GM19239 (cell line): Measurements from ENCODE around the gene RAB26.

Source experiments
- DNase-seq: peaks from one replicate; pipeline ENCODE4 v3.0.0; 2011; ENCODE audit warnings: low spot score; ENCODE audit not compliant: insufficient read length
- FAIRE-seq: peaks from 2 replicates; lab custom pipeline; 2011; peaks lifted over from hg19 to GRCh38; lab: Jason Lieb, UNC

The RAB26 gene

DNA sequence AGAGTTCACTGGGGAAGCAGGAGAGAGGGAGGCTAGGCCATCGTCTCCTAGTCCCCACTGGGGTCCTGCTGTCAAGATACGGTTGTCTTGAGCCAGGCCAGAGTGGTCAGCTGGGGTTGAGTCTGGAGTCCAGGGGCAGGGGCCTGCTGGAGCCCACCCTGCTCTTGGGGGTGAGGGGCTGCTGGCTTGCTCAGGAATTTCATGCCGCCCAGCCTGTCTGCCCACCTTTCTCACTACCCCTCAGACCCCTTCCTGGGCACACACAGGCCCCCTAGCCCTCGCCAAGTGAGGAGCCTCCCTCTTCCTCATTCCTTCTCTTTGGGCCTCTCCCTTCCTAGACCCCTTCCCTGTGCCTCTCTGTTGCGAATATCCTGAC, 8.4 kb downstream of the RAB26 start:
- FAIRE-seq = no peak

DNA sequence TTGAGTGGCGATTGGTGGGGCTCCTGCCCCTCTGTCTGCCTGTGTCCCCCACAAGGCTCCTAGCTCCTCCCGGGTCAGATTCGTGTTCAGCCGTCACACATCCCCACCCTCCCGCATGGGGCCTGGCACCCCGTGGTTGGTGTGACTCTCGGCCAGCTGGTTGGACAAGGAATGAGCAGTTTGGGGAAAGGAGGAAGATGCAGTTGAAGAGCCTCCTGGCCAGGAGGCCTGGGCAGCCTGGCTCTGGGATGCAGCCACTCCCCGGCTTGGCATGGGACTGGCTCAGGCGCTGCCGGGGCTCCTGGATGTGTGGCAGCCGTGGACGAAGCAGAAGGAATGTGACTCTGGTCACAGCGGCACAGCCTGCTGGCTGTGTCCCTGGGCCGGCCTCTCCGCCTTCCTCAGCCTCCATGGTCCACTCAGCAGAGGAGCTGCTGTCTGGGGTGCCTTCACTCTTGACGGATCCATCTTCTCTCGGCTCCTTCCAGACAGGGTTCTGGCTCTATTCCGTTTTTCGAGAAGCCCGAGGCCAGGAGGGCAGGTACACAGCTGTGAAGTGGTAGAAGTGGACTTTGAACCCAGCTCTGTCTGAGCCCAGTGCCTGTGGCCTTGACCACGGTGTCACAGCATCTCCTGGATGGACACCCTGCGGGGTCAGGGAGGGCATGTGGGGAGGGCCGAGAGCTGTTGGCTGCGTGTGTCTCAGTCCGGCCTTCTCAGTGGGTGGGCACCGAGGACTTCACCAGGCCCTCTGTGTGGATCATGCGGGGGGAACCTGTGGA, 9.2 kb downstream of the RAB26 start:
- DNase-seq = no peak

More for the DNA sequence above, 8.4 kb downstream of the RAB26 start:
- DNase-seq = no peak

DNA sequence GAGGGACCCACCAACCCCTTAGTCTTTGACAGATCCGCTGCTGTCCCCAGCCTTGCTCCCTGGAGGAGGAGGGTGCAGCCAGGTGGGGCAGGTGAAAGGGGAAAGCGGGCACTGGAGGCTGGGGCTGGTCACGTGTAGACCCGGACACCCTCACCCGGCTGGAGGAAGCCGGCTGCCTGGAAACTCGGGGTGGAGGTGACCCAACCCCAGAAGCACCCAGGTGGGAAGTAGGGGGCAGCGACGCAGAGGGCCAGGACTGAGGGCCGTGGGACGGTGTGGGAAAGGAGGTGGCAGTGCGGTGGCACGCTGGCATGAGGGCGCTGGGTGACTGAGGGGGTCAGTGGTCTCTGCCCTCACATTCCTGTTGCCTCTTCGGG, 9.8 kb downstream of the RAB26 start:
- DNase-seq (no peak), FAIRE-seq (no peak)

More for the DNA sequence above, 9.2 kb downstream of the RAB26 start:
- no peak for FAIRE-seq

DNA sequence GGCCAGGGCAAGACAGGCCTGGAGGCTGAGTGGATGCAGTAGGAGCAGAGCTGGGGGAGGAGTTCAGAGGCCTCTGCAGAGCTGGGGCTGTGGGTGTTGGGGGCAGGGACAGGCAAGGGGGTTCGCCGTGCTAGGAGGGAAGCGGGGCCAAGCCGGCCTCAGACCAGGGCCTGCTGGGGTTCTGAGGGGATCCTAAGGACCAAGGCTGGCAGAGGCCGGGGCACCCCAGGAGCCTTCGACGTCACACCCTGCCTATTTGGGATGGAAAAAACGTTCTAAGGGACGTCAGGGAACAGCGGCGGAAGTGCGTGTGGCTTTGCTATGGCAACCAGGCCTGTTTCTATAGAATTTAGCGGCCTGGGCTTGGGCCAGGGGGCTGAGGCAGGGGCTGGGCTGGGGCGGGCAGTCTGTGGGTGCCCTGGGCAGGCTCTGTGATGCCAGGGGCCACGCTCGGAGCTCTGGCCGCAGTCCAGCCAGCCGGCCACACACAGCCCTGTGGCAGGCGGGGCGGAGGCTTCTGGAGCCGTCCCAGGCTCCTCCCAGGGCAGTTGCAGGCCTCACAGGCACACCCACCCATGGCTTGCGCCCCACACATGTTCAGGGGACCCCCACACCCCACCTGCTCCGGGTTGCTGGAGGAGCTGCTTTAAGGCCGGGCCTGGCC, 10.9 kb downstream of the RAB26 start:
- FAIRE-seq (no peak), DNase-seq (no peak)

DNA sequence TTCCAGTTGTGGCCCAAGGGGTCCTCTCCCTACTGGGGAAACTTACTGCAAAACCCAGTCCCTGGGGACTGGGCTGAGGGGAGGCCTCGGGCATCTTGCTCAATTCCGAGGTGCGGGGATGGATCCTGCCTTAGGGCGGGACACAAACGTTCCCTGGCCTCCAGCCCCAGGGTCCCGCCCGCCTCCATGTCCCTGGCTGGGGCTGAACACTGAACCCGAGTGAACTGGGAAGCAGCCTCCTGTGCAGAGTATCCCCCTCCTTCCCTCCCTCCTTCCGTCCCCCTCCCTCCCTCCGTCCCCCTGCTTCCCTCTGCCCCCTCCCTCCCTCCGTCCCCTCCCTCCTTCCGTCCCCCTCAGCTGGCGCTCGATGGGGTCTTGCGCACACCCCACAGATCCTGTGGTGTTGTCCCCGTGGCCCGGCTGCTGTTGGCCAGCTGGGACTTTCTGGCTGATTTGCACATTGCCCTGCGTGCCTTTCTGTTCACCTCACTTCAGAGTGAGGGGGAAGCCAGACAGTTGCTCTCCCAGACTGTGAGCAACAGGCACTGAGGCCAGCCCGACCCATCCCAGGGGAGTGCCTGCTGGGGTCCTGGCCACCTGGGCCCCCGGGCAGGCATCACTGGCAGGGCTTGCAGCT, 12.6 kb downstream of the RAB26 start:
- DNase-seq (no peak), FAIRE-seq (no peak)

DNA sequence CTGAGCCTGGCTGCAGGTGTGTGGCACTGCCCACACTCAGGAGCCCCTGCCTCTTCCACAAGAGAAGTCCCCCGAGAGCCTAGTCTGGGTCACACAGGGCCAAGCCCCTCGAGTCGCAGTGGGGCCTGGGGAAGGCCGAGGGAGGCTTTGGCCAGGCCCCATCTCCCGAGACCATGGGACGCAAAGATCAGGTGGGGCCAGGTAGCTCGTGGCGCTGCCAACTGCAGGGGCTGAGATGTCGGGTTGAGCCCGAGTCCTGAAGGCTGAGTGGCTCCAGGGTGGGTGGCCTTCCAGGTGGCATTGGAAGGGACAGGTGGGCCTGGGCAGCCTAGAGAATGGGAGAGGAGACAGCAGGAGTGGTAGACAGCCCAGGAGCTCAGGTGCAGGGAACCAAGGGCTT, 13.5 kb downstream of the RAB26 start:
- FAIRE-seq = no peak
- no peak for DNase-seq

DNA sequence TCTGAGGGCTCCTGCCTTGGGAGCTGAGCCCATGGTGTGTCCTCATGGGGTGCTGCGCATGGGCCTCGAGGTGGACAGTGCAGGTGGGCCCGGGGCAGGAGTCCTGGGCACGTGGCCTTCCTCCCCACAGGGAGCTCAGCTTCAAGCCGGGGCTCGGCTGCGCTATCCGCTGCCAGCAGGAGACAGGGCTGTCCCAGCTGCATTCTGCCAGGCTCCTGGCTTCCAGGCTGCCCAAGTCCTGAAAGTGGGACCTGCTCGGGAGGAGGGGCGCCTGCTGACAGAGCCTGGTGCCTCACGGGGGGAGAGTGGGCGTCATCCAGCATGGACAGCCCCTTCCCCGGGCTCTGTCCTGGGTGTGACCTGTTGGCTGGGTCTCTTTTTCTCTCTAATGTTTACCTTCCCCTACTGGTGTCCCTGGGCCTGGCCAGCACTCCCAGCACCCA, 14.3 kb downstream of the RAB26 start:
- FAIRE-seq (no peak), DNase-seq (no peak)

DNA sequence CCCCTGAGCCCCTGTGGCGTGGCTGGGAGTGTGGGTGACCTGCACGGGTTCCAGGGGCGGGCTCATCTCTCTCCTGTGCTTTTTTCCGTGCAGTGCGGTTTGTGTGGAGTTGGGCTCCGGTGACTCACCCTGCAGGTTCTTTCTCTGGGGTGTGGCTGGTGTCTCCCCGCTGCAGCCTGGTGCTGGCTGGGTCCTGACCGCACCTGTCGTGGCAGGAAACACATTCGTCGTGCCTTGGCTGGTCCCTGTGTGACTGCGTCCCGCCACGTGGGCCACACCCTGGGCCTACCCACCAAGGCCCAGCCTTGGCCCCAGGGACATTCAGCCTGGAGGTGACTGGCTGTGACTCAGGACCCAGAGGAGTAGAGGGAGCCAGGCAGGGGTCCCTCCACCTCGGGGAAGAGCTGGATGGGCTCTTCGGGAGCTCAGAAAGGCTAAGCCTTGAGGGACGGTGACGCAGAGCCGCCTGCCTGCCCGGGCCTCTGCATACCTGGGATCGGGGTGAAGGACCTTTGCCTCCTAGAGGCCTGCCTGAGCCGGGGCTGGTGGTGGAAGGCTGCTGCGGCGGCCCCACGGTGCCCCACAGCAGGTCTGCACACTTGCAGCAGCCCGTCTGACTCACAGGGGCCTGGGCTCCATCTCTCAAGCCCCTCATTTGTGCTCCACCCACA, 14.9 kb downstream of the RAB26 start:
- FAIRE-seq (no peak), DNase-seq (no peak)

DNA sequence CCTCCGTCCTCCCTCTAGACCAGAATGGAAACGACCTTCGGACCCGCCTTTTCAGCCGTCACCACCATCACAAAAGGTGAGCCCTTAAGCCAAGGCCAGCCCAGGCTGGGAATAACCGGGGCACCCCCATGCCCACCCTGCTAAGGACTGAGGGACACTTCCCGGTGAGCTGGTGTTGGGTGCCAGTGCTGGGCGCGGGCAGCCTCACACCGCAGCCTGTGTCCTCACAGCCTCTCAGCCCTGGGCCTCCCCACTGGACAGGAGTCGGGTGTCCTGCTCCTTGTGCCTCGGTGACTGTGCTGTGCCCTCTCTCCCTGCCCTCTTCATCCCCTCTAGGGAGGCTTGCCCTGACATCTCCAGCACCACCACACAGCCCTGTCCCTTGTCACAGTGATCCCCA, 17.4 kb downstream of the RAB26 start:
- FAIRE-seq = no peak
- no peak for DNase-seq

DNA sequence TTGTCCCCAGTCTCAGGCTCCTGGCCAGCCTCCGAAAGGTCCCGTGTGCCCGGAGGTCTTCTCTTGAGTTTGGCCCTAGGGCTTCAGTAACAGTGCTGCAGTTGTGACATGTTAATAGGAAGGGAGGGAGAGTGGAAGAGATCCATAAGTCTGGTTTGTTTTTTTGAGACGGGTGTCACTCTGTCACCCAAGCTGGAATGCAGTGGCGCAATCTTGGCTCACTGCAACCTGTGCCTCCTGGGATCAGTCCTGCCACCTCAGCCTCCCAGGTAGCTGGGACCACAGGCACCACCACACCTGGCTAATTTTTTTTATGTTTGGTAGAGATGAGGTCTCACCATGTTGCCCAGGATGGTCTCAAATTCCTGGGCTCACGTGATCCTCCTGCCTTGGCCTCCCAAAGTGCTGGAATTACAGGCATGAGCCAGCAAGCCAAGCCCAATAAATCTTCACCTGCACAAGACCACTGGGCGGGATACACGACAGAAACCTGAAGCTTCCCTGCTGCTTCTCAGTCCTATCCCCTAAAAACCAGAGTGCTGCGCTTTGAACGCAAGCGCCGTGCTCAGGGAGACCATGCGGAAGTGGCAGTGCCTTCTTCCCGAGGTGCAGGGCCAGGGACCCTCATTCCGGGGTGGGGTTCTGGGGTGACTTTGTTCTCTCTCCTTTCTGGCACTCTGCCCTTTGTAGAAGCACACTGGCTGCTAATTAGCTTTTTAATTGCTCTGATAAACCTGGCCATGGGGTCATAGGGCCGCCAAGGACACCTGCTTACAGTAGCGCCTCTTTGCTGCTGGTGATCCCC, 18.0 kb downstream of the RAB26 start:
- DNase-seq (no peak), FAIRE-seq (no peak)

DNA sequence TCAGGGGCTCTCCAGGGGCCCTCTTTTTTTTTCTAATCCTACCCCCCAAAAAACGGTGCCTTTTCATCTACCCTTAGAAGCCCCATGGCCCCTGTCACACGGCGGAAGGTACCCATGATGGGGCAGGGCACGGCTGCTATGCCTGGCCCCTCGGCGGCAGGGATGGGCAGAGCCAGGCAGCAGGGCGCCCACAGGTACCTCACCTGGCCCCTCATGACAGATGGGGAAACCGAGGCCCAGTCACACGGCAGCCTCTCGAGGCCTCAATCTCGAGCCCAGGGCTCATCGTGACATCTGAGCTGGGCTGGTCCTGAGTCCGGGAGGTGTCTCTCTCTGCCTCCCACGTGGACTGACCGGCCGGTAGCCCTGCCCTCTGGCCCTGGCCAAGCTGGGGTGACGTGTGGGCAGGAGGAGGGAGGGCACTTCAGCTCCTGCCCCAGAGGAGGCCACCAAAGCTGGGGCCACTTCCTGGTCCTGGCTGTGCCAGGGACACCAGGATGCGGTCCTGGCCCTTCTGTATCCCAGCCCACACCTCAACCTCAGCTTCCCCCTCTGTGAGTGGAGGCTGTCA, 18.7 kb downstream of the RAB26 start:
- FAIRE-seq (no peak), DNase-seq (no peak)

DNA sequence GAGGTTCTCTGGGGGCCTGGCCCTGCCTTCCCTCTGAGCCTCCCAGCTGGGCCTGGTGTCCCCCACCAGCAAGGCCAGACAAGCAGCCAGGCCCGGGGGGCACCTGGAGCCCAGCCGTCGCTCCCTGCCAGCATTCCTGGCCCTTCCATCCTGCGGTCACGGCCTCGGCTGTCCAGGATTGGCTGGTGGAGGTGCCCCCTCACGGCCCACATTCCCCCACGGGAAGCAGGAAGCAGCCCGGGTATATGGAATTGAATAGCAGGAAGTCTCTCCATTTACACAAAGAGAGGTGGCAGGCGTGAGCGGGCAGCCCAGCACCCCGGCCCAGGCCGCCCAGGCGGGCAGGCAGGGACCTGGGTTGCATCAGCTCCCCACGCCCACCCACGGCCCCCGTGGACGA, 21.7 kb downstream of the RAB26 start:
- no peak for FAIRE-seq
- no peak for DNase-seq

DNA sequence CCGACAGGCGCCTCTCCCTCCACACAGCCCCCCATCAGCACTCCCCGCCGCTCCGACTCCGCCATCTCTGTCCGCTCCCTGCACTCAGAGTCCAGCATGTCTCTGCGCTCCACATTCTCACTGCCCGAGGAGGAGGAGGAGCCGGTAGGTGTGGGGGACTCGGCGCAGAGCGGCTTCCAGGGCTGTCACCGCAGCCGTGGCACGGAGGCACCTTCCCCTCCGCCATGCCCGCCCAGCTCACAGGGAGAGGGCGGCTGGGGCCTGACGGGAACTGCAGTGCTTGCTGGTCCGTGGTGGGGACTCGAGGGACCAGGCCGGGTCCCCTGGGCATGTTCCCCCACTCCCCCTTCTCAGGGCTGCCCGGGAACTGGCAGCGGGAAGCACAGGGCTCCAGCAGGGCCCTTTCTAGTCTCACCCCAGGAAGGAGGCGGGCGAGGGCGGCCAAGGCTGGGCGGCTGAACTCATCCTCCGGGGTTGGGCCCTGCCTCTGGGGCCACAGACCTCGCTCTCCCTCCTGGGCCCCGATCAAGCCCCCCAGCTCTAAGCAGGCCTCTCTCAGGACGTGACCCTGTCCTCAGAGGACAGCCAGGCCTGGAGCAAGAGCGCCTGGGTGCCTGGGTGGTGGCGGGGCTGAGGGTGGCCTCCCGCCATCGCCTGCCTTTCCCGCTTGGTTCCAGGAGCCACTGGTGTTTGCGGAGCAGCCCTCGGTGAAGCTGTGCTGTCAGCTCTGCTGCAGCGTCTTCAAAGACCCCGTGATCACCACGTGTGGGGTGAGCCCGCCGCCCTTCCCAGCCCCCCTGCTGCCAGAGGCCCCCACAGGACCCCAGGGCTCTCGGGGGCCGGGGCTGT, 22.4 kb downstream of the RAB26 start:
- no peak for FAIRE-seq

DNA sequence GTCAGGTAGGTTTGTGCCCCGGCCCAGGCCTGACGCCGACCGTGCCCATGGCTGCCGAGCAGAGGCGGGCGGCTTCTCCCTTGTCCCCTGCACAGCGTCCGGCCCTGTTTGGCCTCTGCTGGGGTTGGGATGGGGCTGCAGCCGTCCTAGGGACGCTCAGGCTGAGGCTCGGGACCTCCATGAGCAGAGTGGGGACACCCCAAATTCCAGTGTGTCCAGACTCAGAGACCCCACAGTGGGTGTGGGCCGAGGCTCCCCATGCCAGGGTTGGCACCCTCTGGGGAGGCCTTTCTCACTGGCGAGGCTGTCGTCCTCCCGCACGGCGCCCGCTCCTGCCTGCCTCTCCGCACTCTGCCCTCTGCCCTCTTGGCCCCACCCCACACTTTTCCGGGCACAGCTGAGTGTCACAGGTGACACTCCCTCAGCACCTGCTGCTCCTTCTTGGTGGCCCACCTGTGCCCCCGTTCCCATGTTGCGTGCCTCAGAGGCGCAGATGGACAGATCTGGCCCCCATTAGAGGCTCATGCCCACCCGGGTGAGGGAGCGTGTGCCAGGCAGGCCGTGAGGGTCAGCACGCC, 23.3 kb downstream of the RAB26 start:
- DNase-seq (no peak), FAIRE-seq (no peak)

More for the DNA sequence above, 22.4 kb downstream of the RAB26 start:
- DNase-seq = no peak

DNA sequence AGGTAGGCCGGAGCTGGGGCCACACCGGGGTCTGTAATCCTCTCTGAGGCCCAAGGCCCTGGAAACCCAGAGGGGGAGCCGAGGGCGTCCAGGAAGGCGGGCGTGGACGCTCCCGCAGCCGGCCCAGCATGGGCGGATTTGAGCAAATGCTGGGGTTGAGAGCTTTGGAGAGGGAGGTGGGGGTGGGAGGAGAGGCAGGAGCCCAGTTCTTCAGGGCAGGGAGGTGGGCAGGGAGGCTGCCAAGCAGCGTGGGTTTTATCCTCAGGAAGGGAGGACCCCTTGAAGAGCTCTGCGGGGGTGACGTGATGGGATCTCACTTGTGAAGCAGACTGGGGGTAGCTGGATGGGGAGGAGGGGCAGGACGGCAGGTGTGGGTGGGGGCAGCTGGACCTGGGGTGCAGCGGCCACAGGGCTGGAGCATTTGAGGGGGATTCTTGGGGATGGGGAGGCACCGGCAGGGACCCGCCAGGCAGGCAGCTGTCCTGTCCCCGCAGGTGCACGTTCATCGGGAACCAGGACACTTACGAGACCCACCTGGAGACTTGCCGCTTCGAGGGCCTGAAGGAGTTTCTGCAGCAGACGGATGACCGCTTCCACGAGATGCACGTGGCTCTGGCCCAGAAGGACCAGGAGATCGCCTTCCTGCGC, 24.4 kb downstream of the RAB26 start:
- no peak for FAIRE-seq
- no peak for DNase-seq

DNA sequence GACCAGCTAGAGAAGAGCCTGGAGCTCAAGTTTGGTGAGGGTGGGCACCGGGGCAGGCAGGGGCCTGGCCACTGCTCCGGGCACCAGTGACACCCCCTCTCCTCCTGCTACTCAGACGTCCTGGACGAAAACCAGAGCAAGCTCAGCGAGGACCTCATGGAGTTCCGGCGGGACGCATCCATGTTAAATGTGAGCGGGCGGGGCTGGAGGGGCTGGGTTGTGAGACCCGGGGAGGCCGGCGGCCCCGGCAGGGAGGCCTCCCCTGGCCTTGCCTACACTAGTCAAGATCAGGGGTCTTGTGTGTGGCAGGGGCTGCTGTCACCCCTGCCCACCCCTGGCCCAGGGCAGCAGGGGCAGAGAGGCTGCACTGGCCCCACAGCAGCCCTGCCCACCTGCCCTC, 24.9 kb downstream of the RAB26 start:
- DNase-seq = no peak
- no peak for FAIRE-seq

DNA sequence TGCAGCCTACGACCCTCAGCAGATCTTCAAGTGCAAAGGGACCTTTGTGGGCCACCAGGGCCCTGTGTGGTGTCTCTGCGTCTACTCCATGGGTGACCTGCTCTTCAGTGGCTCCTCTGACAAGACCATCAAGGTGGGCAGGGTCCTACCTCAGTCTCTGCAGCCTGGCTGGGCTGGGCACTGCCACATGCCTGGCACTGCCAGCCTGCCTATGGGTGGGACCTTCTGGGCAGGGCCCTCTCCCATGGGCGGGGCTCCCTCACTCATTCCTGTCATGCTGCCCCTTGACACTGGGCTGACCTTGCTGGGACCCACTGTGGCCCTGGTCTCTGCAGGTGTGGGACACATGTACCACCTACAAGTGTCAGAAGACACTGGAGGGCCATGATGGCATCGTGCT, 25.5 kb downstream of the RAB26 start:
- DNase-seq (no peak), FAIRE-seq (no peak)
